ENCODE measurements around the gene AGPS.

The AGPS gene

DNA sequence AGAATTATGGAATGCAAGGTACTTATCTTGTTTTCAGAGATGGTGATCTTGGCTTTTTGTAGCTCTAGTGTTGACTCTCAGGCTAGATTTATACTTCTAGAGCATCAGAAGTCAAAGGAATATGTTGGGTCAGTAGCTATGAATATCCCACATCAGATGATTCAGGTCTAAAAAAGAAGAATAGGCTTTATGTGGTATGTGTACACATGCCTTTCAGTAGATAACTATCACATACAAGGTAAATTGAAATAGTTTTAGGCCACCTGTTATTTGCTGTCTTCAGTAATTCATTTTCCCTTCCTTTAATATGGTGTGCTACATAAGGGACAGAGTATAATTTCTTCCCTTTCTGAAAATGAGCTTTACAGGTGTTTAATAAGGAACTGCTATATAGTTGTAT is 142.4 kb downstream of the AGPS start:
- no peak overlapping the region for H3K4me3 ChIP-seq (replicated peaks; ENCODE audit: low read depth, low read length)
- DNase-seq (ENCODE audit: low read depth): no peak
- no peak for TF ChIP-seq CTCF (IDR thresholded peaks at IDR 0.05; ENCODE audit: low read length, missing control alignments)

DNA sequence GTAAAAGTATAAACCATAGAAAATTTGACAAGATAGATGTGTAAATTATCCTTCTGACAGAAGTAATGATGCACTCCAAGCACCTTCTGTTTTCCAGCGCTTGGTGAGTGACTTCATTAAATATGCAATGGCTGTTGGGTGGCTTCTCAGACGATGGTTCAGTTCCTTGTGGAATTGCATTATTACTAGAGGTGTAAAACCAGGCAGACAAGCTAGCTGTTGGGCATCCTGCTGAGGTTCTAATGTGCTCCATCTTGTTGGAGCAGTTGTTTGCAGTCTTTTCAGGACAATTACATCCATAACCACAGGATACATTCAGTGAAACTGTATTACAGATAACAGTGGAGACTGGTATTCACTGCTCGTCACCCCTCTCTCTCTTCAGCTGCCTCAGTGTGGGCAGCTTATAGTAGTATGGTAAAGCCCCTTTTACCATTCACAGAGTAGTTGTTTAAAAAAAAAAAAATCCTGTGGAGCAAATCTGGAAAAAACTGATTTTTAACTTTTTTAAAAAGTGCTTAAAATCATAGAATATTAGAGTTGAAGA is 143.5 kb downstream of the AGPS start:
- TF ChIP-seq CTCF (IDR thresholded peaks at IDR 0.05; ENCODE audit: low read length, missing control alignments): no peak

GRCh38 chr2:177537213-177537612 is 144.6 kb downstream of the AGPS start:
- H3K4me3 ChIP-seq (replicated peaks; ENCODE audit: low read depth, low read length): no peak overlapping the region
- no peak for DNase-seq (ENCODE audit: low read depth)
- TF ChIP-seq CTCF (IDR thresholded peaks at IDR 0.05; ENCODE audit: low read length, missing control alignments): no peak

More for the DNA sequence above, 143.5 kb downstream of the AGPS start:
- H3K4me3 ChIP-seq (replicated peaks; ENCODE audit: low read depth, low read length): no peak overlapping the region
- no peak for DNase-seq (ENCODE audit: low read depth)

- TF ChIP-seq CTCF (IDR thresholded peaks at IDR 0.05; ENCODE audit: low read length, missing control alignments): no peak
- H3K4me3 ChIP-seq (replicated peaks; ENCODE audit: low read depth, low read length): no peak overlapping the region
- no peak for DNase-seq (ENCODE audit: low read depth)
Measured at GRCh38 chr2:177537636-177538035, 145.1 kb downstream of the AGPS start.

DNA sequence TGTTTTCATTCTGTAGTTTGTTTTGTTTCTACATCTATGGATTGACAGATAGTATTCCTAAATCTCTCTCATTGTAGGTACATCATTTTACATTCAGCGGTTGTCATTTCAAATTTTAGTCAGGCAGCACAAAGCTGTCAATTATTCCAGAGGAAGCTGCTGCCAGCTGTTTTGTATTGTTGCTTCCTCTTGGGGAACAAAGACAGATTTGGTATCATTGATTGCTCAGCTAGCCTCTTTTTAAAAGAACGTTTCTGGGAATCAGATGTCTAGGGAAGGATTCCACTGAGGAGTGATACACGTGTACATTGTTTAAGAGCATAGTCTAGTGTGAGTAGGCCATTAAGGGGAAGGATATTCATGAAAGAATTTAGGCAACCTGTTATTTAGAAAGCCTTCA is 145.8 kb downstream of the AGPS start:
- no peak for DNase-seq (ENCODE audit: low read depth)
- no peak for TF ChIP-seq CTCF (IDR thresholded peaks at IDR 0.05; ENCODE audit: low read length, missing control alignments)

GRCh38 chr2:177540283-177540682 is 147.7 kb downstream of the AGPS start:
- no peak for TF ChIP-seq CTCF (IDR thresholded peaks at IDR 0.05; ENCODE audit: low read length, missing control alignments)
- DNase-seq (ENCODE audit: low read depth): no peak

More for the DNA sequence above, 145.8 kb downstream of the AGPS start:
- no peak overlapping the region for H3K4me3 ChIP-seq (replicated peaks; ENCODE audit: low read depth, low read length)

DNA sequence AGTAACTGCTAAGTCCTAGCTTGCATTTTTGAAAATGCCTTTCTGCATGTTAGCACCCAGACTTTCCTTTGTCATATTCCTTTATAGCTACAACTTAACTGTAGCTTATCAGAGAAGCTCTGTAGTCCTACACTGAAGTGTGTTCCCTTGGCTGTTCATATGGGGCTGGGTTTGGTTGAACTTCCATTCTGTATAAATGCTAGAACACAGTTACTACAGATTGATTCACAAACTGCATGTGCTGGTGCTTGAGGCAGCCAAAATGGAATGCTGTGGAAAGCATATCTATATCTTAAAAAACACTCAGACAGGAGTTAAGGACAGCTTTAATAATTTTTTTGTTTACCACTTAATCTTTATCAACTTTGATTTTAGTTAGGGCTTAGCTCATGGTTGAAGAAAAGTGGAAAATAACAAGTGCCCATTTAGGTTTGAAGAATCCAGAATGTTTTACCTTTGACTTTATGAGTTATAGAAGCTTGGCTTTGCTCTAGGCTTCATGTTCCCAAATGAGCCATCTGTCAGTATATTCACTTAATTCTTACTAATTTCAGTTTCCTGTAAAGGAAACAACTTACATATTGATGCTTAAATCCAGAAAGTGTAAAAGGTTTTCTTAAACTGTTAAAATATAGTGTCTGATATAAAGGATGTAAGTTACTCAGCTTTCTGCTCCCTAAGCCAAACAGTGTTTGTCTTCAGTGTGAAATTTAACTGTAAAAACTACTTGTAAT is 148.9 kb downstream of the AGPS start:
- no peak for DNase-seq (ENCODE audit: low read depth)
- TF ChIP-seq CTCF (IDR thresholded peaks at IDR 0.05; ENCODE audit: low read length, missing control alignments): no peak
- H3K4me3 ChIP-seq (replicated peaks; ENCODE audit: low read depth, low read length): no peak overlapping the region

More at GRCh38 chr2:177540283-177540682, 147.7 kb downstream of the AGPS start:
- no peak overlapping the region for H3K4me3 ChIP-seq (replicated peaks; ENCODE audit: low read depth, low read length)

Measured in fibroblast of pulmonary artery (primary cell).